Right lobe of liver (tissue), 4 donors: ENCODE results near the gene SURF4.

Experiments used
- POLR2A ChIP-seq: fragments of 450-650 bp; IDR thresholded peaks from one replicate; pipeline ENCODE4 v1.6.1; 2017; ENCODE audit warnings: antibody characterized with exemption, mild to moderate bottlenecking
- TF ChIP-seq, protein P1 (sequence below), 4 donors: fragments of 200-600 bp in 3 of 4; fragments of 450-650 bp in 1 of 4; IDR thresholded peaks; one replicate each; pipeline versions ENCODE4 v1.5.1 to v1.8.0; 2016 to 2022; ENCODE audit warnings: antibody characterized with exemption in 4 of 4, mild to moderate bottlenecking in 2 of 4
- donor health status: DM: no; HTN: no; CAD: no.
- donor health status: DM: no; HTN: no; CAD: no.
- donor health status: DM: no; HTN: yes; CAD: no.

- TF ChIP-seq, protein P1, sequence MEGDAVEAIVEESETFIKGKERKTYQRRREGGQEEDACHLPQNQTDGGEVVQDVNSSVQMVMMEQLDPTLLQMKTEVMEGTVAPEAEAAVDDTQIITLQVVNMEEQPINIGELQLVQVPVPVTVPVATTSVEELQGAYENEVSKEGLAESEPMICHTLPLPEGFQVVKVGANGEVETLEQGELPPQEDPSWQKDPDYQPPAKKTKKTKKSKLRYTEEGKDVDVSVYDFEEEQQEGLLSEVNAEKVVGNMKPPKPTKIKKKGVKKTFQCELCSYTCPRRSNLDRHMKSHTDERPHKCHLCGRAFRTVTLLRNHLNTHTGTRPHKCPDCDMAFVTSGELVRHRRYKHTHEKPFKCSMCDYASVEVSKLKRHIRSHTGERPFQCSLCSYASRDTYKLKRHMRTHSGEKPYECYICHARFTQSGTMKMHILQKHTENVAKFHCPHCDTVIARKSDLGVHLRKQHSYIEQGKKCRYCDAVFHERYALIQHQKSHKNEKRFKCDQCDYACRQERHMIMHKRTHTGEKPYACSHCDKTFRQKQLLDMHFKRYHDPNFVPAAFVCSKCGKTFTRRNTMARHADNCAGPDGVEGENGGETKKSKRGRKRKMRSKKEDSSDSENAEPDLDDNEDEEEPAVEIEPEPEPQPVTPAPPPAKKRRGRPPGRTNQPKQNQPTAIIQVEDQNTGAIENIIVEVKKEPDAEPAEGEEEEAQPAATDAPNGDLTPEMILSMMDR (IDR thresholded peaks at IDR 0.05): no peak
- no peak for TF ChIP-seq POLR2A
Observed at GRCh38 chr9:133393399-133393798, 17.5 kb upstream of the SURF4 start.
